Kidney (tissue), 14 donors: ENCODE data around the gene WDR38. TPM values are rescaled to one million over a fixed set of nuclear protein-coding genes. Genes with fewer than 3 reads are reported as not detected.

Experiments
- DNase-seq, 5 donors: peaks; one replicate each; pipeline ENCODE4 v3.0.0-alpha.2; 2013 to 2020
- FAIRE-seq: peaks from 2 replicates; lab custom pipeline; 2012; peaks lifted over from hg19 to GRCh38; lab: Jason Lieb, UNC
- H3K27ac ChIP-seq, 2 donors: one replicate each; pipeline ENCODE4 v1.7.0; 2013; ENCODE audit warnings: low read depth in 2 of 2, low read length in 2 of 2, inconsistent platforms in 1 of 2
- H3K27me3 ChIP-seq: one replicate; pipeline ENCODE4 v1.7.1; 2013; ENCODE audit warnings: low read length, inconsistent platforms; ENCODE audit not compliant: control insufficient read depth, insufficient read depth
- H3K36me3 ChIP-seq, 3 donors: one replicate each; pipeline versions ENCODE4 v1.7.0 to v1.7.1; 2013; ENCODE audit warnings: low read length in 3 of 3, control low read depth in 1 of 3, inconsistent platforms in 1 of 3; ENCODE audit not compliant: insufficient read depth in 3 of 3, control insufficient read depth in 2 of 3
- H3K4me1 ChIP-seq, 3 donors: one replicate each; pipeline versions ENCODE4 v1.7.0 to v1.7.1; 2013; ENCODE audit warnings: low read length in 3 of 3, inconsistent platforms in 1 of 3, low read depth in 1 of 3; ENCODE audit not compliant: control insufficient read depth in 2 of 3, insufficient read depth in 2 of 3
- H3K4me3 ChIP-seq, 3 donors: one replicate each; pipeline versions ENCODE4 v1.7.0 to v1.8.1; 2013; ENCODE audit warnings: low read length in 3 of 3, control low read depth in 1 of 3, inconsistent platforms in 1 of 3
- H3K9ac ChIP-seq, 3 donors: one replicate each; pipeline versions ENCODE4 v1.7.0 to v1.7.1; 2013; ENCODE audit warnings: low read length in 3 of 3, control low read depth in 1 of 3, inconsistent platforms in 1 of 3
- H3K9me3 ChIP-seq, 3 donors: one replicate each; pipeline versions ENCODE4 v1.7.0 to v1.7.1; 2013; ENCODE audit warnings: low read length in 3 of 3, control low read depth in 1 of 3, inconsistent platforms in 1 of 3; ENCODE audit not compliant: control insufficient read depth in 2 of 3, insufficient read depth in 1 of 3
- intact Hi-C: fragments of 100-400 bp; cut with DNase I; formaldehyde crosslinking; loops from one replicate; pipeline ENCODE4 v1.11.1; 2022
- polyA plus RNA-seq: library from polyadenylated mRNA; stranded (reverse); fragments of 350-450 nt; fragmentation: Illumina TruSeq; extraction: RNeasy Lipid Tissue Mini Kit (QIAGEN cat#74804); gene quantifications from one replicate; pipeline ENCODE4 v1.2.3, GENCODE V29; 2014; ENCODE audit warnings: low read depth, low replicate concordance; ENCODE audit not compliant: insufficient read depth
- total RNA-seq: library from RNA; stranded (reverse); fragmentation: NEBNext Ultra II Directional; extraction: Animal tissue kit (Norgen Biotek cat#: 25700); gene quantifications from one replicate; pipeline ENCODE4 v1.2.1, GENCODE V29; 2021
- TF ChIP-seq, protein P1 (sequence below): IDR thresholded peaks from 3 replicates; pipeline ENCODE4 v1.5.1; 2012; ENCODE audit warnings: mild to moderate bottlenecking, moderate library complexity, borderline replicate concordance; ENCODE audit not compliant: insufficient read depth; ENCODE audit errors: extremely low read depth
- donor health status: control.
- donor health status: control.
- donor health status: control.
- donor health status: control.
- donor health status: control.
- donor health status: DM: yes; HTN: yes; CAD: no.
- donor health status: Normal renal cell carcinoma (clear cell type).

Gene WDR38
- total and polyA plus RNA-seq, 2 donors from 2014 or later: 0.31 TPM; not detected in 1

DNA sequence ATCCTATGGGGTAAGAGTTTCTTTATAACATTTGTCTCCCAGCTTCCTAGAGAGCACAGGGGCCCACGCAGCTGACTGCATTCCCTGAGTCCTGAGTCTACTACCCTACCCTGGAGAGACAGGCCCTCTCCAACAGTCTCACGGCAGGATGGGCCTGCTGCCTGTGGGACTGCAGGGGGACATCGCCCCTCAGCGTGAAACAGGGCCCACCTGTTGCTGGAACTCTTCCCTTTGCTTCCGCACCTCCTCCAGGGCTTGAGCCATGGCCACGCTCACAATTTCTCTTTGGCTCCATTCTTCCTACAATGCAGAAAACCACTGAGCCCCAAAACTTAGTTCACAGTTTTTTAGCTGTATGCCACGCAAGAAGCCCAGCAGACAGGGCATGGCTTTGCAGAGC is 36.9 kb downstream of the WDR38 start:
- Histone ChIP-seq H3K27me3 (no peaks in the 10 kb centered on the region), H3K4me1 (no peaks in the 10 kb centered on the region), H3K4me3 (no peak overlapping the region), H3K9ac (no peak overlapping the region), H3K36me3 (peaks cover 5 to 61% (median 37%) of the 10 kb centered on the region in 3 donors), H3K9me3 (no peaks in the 10 kb centered on the region), H3K27ac (no peak overlapping the region)
- intact Hi-C loops: no loop called here
- DNase-seq (no peak), FAIRE-seq (no peak)
- TF ChIP-seq, protein P1, sequence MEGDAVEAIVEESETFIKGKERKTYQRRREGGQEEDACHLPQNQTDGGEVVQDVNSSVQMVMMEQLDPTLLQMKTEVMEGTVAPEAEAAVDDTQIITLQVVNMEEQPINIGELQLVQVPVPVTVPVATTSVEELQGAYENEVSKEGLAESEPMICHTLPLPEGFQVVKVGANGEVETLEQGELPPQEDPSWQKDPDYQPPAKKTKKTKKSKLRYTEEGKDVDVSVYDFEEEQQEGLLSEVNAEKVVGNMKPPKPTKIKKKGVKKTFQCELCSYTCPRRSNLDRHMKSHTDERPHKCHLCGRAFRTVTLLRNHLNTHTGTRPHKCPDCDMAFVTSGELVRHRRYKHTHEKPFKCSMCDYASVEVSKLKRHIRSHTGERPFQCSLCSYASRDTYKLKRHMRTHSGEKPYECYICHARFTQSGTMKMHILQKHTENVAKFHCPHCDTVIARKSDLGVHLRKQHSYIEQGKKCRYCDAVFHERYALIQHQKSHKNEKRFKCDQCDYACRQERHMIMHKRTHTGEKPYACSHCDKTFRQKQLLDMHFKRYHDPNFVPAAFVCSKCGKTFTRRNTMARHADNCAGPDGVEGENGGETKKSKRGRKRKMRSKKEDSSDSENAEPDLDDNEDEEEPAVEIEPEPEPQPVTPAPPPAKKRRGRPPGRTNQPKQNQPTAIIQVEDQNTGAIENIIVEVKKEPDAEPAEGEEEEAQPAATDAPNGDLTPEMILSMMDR: no peak

DNA sequence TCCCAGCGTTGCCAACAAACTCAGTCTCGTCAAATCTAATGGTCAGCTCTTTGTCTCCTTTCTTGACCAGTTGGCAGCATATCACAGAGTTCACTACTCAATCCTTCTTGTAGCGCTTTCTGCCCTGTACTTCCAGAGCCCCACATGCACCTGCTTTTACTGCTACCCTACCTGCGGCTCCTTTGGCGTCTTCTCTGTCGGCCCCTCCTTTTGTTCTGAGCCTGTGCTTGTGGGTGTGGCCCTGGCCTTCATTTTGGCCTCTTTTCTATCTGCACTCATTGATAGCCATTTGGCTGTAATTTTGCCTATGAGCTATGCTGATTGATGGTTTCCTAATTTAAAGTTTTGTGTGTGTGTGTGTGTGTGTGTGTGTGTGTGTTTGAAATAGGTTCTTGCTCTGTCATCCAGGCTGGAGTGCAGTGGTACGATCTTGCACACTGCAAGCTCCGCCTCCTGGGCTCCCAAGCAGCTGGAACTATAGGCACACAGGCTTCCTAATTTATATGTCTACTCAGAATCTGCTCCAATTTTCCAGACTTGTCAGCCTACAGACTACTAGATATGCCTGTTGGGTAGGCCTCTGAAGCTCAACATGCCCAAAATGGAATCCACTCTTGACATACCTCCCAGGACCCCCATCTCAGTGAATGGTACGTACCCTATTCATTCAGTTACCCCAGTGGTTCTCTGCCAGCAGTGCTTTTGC is 40.9 kb downstream of the WDR38 start:
- Histone ChIP-seq H3K27ac (no peak overlapping the region), H3K4me3 (no peak overlapping the region), H3K27me3 (no peaks in the 10 kb centered on the region), H3K4me1 (no peaks in the 10 kb centered on the region), H3K36me3 (peaks cover 4 to 31% (median 23%) of the 10 kb centered on the region in 3 donors), H3K9me3 (no peaks in the 10 kb centered on the region), H3K9ac (no peak overlapping the region)
- TF ChIP-seq, protein P1: no peak
- DNase-seq (peak in 1 of 5 donors; percentile 7), FAIRE-seq (no peak)
- intact Hi-C loops: no loop called here

DNA sequence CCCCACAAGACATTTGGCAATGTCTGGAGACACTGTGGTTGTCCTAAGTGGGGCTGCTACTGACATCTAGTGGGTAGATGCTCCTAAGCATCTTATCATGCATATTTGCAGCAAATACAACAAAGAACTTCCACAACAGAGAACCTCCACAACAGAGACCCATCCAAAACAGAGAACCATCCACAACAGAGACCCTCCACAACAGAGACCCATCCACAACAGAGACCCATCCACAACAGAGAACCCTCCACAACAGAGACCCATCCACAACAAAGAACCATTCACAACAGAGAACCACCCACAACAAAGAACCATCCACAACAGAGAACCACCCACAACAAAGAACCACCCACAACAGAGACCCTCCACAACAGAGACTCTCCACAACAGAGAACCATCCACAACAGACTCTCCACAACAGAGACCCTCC is 41.5 kb downstream of the WDR38 start:
- H3K9ac ChIP-seq: no peak overlapping the region
- DNase-seq (peak in 2 of 5 donors; percentile 21 to 60), FAIRE-seq (no peak)
- no peak overlapping the region for H3K4me3 ChIP-seq
- H3K36me3 ChIP-seq: peaks cover 4 to 30% (median 20%) of the 10 kb centered on the region in 3 donors
- no peaks in the 10 kb centered on the region for H3K27me3 ChIP-seq
- no peaks in the 10 kb centered on the region for H3K4me1 ChIP-seq
- intact Hi-C loops: no loop called here
- TF ChIP-seq, protein P1: no peak
- no peaks in the 10 kb centered on the region for H3K9me3 ChIP-seq
- H3K27ac ChIP-seq: no peak overlapping the region
